ENCODE measurements around the gene RAB9B.
"Not testable (repeated sequence)": the region's sequence is repeated elsewhere in the genome, so short reads cannot be mapped to it uniquely, and the experiment has no call there.

The RAB9B gene

GRCh38 chrX:103831342-103831802 lies 685 bp downstream of the RAB9B start:
- CTCF ChIA-PET: interaction anchor here (0.9 to 2.4 kb wide), 2 partner anchors 13 to 14 kb away, joined by 3 to 25 read pairs; no protein-coding TSS in a partner anchor
- no peak for DNase-seq (ENCODE audit: extremely low spot score)
- TF ChIP-seq CTCF (IDR thresholded peaks at IDR 0.05; ENCODE audit: control extremely low read depth, extremely low read depth, low read depth, missing control alignments): no peak
- POLR2A ChIA-PET: no interaction called here

GRCh38 chrX:103830848-103831247 lies 1.2 kb downstream of the RAB9B start:
- POLR2A ChIA-PET: no interaction called here
- CTCF ChIA-PET: no interaction called here
- no peak for DNase-seq (ENCODE audit: extremely low spot score)
- TF ChIP-seq CTCF (IDR thresholded peaks at IDR 0.05; ENCODE audit: control extremely low read depth, extremely low read depth, low read depth, missing control alignments): no peak

- ChIA-PET POLR2A (no interaction called here), CTCF (interaction anchor here (1.1 to 1.3 kb wide), 2 partner anchors 11 to 17 kb away, joined by 3 read pairs; no protein-coding TSS in a partner anchor)
- no peak for DNase-seq (ENCODE audit: extremely low spot score)
- TF ChIP-seq CTCF (IDR thresholded peaks at IDR 0.05; ENCODE audit: control extremely low read depth, extremely low read depth, low read depth, missing control alignments): no peak
These were observed 3.5 kb downstream of the RAB9B start for GRCh38 chrX:103828529-103828928.

GRCh38 chrX:103825881-103826280 lies 6.2 kb downstream of the RAB9B start:
- CTCF ChIA-PET: no interaction called here
- POLR2A ChIA-PET: no interaction called here
- no peak for DNase-seq (ENCODE audit: extremely low spot score)
- TF ChIP-seq CTCF (IDR thresholded peaks at IDR 0.05; ENCODE audit: control extremely low read depth, extremely low read depth, low read depth, missing control alignments): no peak

GRCh38 chrX:103823591-103823990 lies 8.5 kb downstream of the RAB9B start:
- ChIA-PET CTCF (interaction anchor here (1.1 to 1.5 kb wide), 4 partner anchors 12 to 133 kb away, joined by 3 to 4 read pairs (median 4); partner anchors contain the start of gene TMEM31), POLR2A (no interaction called here)
- TF ChIP-seq CTCF (IDR thresholded peaks at IDR 0.05; ENCODE audit: control extremely low read depth, extremely low read depth, low read depth, missing control alignments): no peak
- DNase-seq (ENCODE audit: extremely low spot score): no peak

DNA sequence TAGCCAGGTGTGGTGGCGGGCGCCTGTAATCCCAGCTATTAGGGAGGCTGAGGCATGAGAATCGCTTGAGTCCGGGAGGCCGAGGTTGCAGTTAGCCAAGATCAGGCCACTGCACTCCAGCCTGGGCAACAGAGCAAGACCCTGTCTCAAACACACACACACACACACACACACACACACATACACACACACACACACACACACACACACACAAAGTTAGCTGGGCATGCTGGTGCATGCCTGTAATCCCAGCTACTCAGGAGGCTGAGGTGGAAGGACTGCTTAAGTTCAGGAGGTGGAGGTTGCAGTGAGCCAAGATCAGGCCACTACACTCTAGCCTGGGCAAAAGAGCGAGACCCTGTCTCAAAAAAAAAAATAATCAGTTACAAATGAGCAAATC lies 11.3 kb downstream of the RAB9B start:
- POLR2A ChIA-PET; DNase-seq (ENCODE audit: extremely low spot score): not testable (repeated sequence)
- CTCF ChIA-PET: interaction anchor here (1.9 kb wide), 1 partner anchor 9 kb away, joined by 4 read pairs; no protein-coding TSS in a partner anchor

DNA sequence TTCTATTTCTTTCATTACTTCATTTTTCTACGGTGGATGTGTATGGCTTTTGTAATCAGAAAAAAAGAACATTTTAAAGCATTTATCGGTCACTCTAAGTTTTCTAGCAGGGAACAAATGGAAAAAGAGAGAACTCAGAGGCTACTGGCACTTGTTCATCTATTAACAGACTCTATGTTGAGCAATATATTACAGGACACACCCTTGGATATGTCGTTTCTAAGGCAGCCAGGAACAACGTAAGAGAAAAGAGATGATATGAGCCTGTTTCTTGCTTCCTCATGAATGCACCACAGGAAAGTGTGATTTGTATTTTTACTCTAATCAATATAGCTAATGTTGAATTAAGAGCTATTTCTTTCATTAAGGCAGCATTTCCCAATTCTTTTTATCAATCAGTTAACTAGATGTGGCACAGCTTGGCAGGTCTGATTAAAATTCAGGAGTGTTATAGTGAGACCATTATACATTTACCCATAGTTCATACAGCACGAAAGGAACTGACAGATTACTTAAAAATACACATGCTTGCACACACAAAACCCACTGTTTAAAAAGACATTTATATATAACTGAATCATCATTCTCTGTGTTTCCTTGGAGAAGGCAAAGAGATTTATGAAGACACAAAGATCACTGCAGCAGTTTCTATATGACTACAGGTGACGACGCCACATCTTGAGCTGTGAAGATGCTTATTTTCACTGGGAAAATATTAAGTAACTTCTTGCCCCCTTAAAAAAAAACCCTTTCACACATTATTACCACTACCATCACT lies 13.0 kb downstream of the RAB9B start:
- ChIA-PET CTCF (interaction anchor here (1.9 kb wide), 1 partner anchor 7 kb away, joined by 4 read pairs; no protein-coding TSS in a partner anchor), POLR2A (no interaction called here)
- no peak for DNase-seq (ENCODE audit: extremely low spot score)
- no peak for TF ChIP-seq CTCF (IDR thresholded peaks at IDR 0.05; ENCODE audit: control extremely low read depth, extremely low read depth, low read depth, missing control alignments)

All from GM10248 (cell line).